Choroid plexus epithelial cell (primary cell): ENCODE measurements around the gene COL3A1.

Experiments
- DNase-seq: peaks from one replicate; pipeline ENCODE4 v3.0.0-alpha.2; 2010; ENCODE audit warnings: low read depth
- H3K4me3 ChIP-seq: 2 replicates; pipeline ENCODE4 v1.5.1; 2011; ENCODE audit warnings: low read depth, mild to moderate bottlenecking, control low read depth, low read length, moderate library complexity
- CTCF ChIP-seq: conservative IDR thresholded peaks from 2 replicates; pipeline ENCODE4 v1.5.1; 2011; ENCODE audit warnings: low read depth, mild to moderate bottlenecking, control low read depth, inconsistent platforms, low read length, moderate library complexity

COL3A1 gene

DNA sequence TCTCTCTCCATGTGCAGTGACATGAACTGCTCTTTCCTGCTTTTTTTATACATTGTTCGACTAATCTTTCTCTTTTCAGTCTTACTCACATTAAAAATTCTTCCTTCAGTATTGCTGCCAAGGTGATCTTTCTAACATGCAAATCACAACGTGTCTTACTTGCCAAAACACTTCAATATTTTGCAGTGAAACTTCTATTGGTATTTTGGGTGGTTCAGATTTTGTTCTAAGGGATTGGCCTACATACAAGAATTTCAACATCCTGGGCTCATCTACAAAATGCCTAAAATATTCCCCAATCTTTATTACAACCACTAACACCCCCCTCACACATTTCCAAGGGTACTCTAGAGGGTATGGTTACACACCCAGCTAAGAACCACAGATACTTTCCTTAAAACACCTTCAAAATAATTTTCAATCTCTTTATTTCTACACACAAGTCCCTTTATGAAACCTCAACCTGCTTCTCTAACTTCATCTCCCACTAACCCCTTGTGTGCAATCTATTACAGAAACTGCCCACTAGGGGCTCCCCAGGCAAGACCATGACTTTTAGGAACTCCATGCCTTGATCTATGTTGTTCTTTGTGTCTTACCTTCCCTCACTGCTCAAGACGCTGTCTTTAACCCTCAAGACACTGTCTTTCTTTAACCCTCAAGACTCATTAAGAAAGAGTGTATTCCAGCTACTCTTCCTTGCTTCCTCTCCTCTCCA lies 50.9 kb downstream of the COL3A1 start:
- DNase-seq = peak; percentile 35
- peak; percentile 64 for TF ChIP-seq CTCF
- H3K4me3 ChIP-seq = no peak overlapping the region

GRCh38 chr2:189037518-189037917 lies 63.3 kb downstream of the COL3A1 start:
- no peak overlapping the region for H3K4me3 ChIP-seq
- peak; percentile 58 for DNase-seq
- TF ChIP-seq CTCF = no peak

- TF ChIP-seq CTCF = no peak
- H3K4me3 ChIP-seq = no peak overlapping the region
- DNase-seq = no peak
These were observed 71.7 kb downstream of the COL3A1 start for GRCh38 chr2:189045836-189046235.

DNA sequence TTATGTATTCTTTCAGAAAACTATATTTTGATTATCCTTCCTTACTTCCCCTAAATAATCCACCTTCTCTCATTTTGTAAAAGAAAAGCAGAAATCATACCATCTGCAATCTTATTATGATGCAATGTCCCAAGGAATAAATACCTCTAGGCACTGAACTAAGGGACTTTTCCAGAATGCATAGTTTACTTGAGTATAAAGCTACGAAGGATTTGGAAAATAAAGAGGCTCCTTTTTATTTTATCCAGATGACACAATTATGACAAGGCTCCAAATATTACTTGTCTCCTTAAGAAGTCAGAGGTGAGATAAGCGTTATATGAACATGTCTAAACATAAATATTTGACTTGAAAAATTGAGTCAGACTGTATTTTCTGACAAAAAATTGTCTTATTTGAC lies 72.1 kb downstream of the COL3A1 start:
- no peak for DNase-seq
- TF ChIP-seq CTCF = no peak
- no peak overlapping the region for H3K4me3 ChIP-seq

- DNase-seq = no peak
- no peak for TF ChIP-seq CTCF
- H3K4me3 ChIP-seq = no peak overlapping the region
These were observed 73.2 kb downstream of the COL3A1 start for GRCh38 chr2:189047171-189047888.

DNA sequence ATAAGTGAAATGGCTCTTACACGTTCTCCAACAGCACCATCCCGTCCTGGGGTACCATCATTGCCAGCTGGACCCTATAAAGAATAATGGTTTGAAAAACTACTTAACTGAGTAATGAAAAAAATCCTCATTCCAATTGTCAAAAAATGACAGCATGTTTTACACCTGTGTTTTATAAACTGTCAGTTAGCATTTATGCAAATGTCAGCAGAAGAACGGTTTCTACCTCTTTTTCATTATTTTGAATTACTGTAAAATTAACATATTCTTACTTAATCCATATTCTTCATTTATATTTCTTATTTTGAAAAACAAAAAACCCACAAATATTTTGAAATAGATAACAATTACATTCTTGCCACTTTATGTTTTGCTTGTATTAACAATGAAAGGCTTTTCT lies 74.0 kb downstream of the COL3A1 start:
- TF ChIP-seq CTCF = no peak
- no peak for DNase-seq
- no peak overlapping the region for H3K4me3 ChIP-seq
